GM12878 (cell line): Measurements from ENCODE around the gene COL4A2. TPM values are rescaled to one million over a fixed set of nuclear protein-coding genes. Genes with fewer than 3 reads are reported as not detected.

Source experiments
- CEBPZ ChIP-seq: fragments of 150-350 bp; IDR thresholded peaks from 2 replicates; pipeline ENCODE4 v1.6.1; 2016; ENCODE audit warnings: low read depth, low read length
- CHD1 ChIP-seq: IDR thresholded peaks from 2 replicates; pipeline ENCODE4 v1.6.1; 2012; ENCODE audit warnings: low read depth, low read length, improper control_type of control experiment
- GABPA ChIP-seq: IDR thresholded peaks from 2 replicates; pipeline ENCODE4 v1.6.1; 2014; ENCODE audit warnings: antibody characterized with exemption, low read depth, mild to moderate bottlenecking, inconsistent platforms
- HSF1 ChIP-seq: fragments of 150-350 bp; IDR thresholded peaks from 2 replicates; pipeline ENCODE4 v1.6.1; 2014; ENCODE audit warnings: mild to moderate bottlenecking, low read depth, low read length
- IRF4 ChIP-seq: IDR thresholded peaks from 2 replicates; pipeline ENCODE4 v1.6.1; 2011; ENCODE audit warnings: low read depth, low read length
- MLLT1 ChIP-seq: fragments of 450-650 bp; IDR thresholded peaks from 2 replicates; pipeline ENCODE4 v1.6.1; 2016; ENCODE audit warnings: mild to moderate bottlenecking
- MTA2 ChIP-seq: fragments of 450-650 bp; IDR thresholded peaks from 2 replicates; pipeline ENCODE4 v1.6.1; 2016; ENCODE audit warnings: low read depth, mild to moderate bottlenecking, moderate library complexity
- MYC ChIP-seq: IDR thresholded peaks from 2 replicates; pipeline ENCODE4 v1.6.1; 2011; ENCODE audit warnings: mild to moderate bottlenecking, low read length, moderate library complexity, inconsistent platforms; ENCODE audit not compliant: insufficient read depth, insufficient replicate concordance, insufficient read length, severe bottlenecking
- PML ChIP-seq: IDR thresholded peaks from 2 replicates; pipeline ENCODE4 v1.6.1; 2012; ENCODE audit warnings: low read length, inconsistent platforms
- POLR2AphosphoS2 ChIP-seq: IDR thresholded peaks from 2 replicates; pipeline ENCODE4 v1.6.1; 2011; ENCODE audit warnings: low read depth, mild to moderate bottlenecking, low read length, improper control_type of control experiment, moderate library complexity
- RB1 ChIP-seq: fragments of 450-650 bp; formaldehyde crosslinking; IDR thresholded peaks from 2 replicates; pipeline ENCODE4 v1.6.1; 2017; ENCODE audit warnings: mild to moderate bottlenecking, borderline replicate concordance
- RFX5 ChIP-seq: IDR thresholded peaks from 2 replicates; pipeline ENCODE4 v1.6.1; 2011; ENCODE audit warnings: low read depth, low read length, improper control_type of control experiment
- SMAD5 ChIP-seq: IDR thresholded peaks from 2 replicates; pipeline ENCODE4 v1.6.1; 2016; ENCODE audit warnings: antibody characterized with exemption, low read depth
- SREBF1 ChIP-seq: IDR thresholded peaks from 2 replicates; pipeline ENCODE4 v1.6.1; 2012; ENCODE audit warnings: mild to moderate bottlenecking, low read length
- ZBED1 ChIP-seq: IDR thresholded peaks from 2 replicates; pipeline ENCODE4 v1.6.1; 2016; ENCODE audit warnings: borderline replicate concordance
- ZNF207 ChIP-seq: fragments of 450-650 bp; IDR thresholded peaks from 2 replicates; pipeline ENCODE4 v1.6.1; 2014; ENCODE audit warnings: antibody characterized with exemption, mild to moderate bottlenecking, borderline replicate concordance
- polyA plus RNA-seq, 11 experiments: library from polyadenylated mRNA; depleted of rRNA in 4 of 11; unstranded in 6 of 11; stranded (reverse) in 5 of 11; fragments of >200 nt; fragmentation: Nextera tagmentation in 4 of 11; fragmentation: Illumina TruSeq in 1 of 11; extraction: Ambion mirVana in 4 of 11; extraction: Trizol in 1 of 11; gene quantifications; 1 replicate in 1 of 11; 2 replicates in 10 of 11; pipeline versions ENCODE4 v1.2.1 to v1.2.3, GENCODE V29; 2011 to 2016; ENCODE audit warnings: inconsistent platforms in 2 of 11, missing spikeins in 2 of 11, low read depth in 1 of 11
- total RNA-seq, 4 experiments: library from RNA; depleted of rRNA in 3 of 4; stranded (reverse); fragments of >200 nt in 3 of 4; fragmentation: Illumina TruSeq in 1 of 4; extraction: Trizol in 1 of 4; gene quantifications; 2 replicates each; pipeline versions ENCODE4 v1.2.1 to v1.2.3, GENCODE V29; 2013 to 2021
- TF ChIP-seq, protein P1 (sequence below): IDR thresholded peaks from 2 replicates; pipeline ENCODE4 v1.6.1; 2012; ENCODE audit warnings: low read length, inconsistent platforms
- TF ChIP-seq, protein P2 (sequence below): fragments of 450-650 bp; IDR thresholded peaks from 2 replicates; pipeline ENCODE4 v1.6.1; 2017; ENCODE audit warnings: mild to moderate bottlenecking, moderate library complexity

The COL4A2 gene
- total and polyA plus RNA-seq, 10 of the 15 experiments (the other 5 are each of a cell fraction or from before 2014, with no cell fraction given), result 0.16 to 1.6 (median 0.62) TPM; not detected in 3

DNA sequence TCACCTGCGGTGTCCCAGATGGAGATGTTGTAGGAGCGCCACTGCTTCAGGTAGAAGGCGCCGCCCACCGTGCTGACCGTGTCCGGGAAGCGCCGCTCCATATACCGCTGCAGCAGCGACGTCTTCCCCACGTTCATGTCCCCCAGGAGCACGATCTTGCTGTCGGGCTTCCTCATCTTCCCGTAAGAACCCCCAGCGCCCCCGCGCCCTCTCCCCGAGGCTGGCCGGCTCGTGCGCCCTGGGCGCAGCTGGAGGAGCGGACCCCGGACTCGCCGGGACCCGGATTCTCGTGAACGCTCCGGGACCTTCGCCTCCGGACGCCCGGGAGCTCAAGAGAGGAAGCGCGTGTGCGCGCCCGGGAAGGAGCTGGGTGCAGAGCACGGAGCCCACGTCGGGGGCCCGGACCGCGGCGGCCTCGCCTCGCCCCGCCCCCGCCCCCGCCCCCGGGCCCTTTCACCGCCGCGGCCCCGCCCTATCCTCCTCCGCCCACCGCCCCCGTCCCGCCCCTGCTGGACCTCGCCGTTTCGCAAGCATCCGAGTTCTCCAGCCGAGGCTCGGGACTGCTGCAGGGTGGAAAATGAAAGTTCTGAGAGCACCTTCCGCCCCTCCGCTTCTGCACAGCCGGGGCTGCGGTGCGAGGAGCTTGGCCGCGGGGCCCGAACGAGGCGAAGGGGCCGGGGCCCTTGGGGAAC, 254.4 kb downstream of the COL4A2 start, which contains the start of gene RAB20 (continued):
- TF ChIP-seq RFX5 (no peak), HSF1 (no peak), MTA2 (no peak), SREBF1 (no peak), IRF4 (no peak), CHD1 (no peak), GABPA (no peak), POLR2AphosphoS2 (no peak), SMAD5 (no peak), ZBED1 (no peak), CEBPZ (no peak), ZNF207 (no peak), MYC (no peak), MLLT1 (no peak), PML (no peak), RB1 (peak; percentile 32; the same call in 1 of the 2 replicates)
- TF ChIP-seq, protein P1, sequence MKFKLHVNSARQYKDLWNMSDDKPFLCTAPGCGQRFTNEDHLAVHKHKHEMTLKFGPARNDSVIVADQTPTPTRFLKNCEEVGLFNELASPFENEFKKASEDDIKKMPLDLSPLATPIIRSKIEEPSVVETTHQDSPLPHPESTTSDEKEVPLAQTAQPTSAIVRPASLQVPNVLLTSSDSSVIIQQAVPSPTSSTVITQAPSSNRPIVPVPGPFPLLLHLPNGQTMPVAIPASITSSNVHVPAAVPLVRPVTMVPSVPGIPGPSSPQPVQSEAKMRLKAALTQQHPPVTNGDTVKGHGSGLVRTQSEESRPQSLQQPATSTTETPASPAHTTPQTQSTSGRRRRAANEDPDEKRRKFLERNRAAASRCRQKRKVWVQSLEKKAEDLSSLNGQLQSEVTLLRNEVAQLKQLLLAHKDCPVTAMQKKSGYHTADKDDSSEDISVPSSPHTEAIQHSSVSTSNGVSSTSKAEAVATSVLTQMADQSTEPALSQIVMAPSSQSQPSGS, result no peak
- TF ChIP-seq, protein P2, sequence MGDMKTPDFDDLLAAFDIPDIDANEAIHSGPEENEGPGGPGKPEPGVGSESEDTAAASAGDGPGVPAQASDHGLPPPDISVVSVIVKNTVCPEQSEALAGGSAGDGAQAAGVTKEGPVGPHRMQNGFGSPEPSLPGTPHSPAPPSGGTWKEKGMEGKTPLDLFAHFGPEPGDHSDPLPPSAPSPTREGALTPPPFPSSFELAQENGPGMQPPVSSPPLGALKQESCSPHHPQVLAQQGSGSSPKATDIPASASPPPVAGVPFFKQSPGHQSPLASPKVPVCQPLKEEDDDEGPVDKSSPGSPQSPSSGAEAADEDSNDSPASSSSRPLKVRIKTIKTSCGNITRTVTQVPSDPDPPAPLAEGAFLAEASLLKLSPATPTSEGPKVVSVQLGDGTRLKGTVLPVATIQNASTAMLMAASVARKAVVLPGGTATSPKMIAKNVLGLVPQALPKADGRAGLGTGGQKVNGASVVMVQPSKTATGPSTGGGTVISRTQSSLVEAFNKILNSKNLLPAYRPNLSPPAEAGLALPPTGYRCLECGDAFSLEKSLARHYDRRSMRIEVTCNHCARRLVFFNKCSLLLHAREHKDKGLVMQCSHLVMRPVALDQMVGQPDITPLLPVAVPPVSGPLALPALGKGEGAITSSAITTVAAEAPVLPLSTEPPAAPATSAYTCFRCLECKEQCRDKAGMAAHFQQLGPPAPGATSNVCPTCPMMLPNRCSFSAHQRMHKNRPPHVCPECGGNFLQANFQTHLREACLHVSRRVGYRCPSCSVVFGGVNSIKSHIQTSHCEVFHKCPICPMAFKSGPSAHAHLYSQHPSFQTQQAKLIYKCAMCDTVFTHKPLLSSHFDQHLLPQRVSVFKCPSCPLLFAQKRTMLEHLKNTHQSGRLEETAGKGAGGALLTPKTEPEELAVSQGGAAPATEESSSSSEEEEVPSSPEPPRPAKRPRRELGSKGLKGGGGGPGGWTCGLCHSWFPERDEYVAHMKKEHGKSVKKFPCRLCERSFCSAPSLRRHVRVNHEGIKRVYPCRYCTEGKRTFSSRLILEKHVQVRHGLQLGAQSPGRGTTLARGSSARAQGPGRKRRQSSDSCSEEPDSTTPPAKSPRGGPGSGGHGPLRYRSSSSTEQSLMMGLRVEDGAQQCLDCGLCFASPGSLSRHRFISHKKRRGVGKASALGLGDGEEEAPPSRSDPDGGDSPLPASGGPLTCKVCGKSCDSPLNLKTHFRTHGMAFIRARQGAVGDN, result no peak
